ENCODE measurements around the gene PNLIPRP1. TPM values are rescaled to one million over a fixed set of nuclear protein-coding genes. Genes with fewer than 3 reads are reported as not detected.

The PNLIPRP1 gene
- total and polyA plus RNA-seq, 2 experiments from 2014 or later = 0.39 TPM; not detected in 1

DNA sequence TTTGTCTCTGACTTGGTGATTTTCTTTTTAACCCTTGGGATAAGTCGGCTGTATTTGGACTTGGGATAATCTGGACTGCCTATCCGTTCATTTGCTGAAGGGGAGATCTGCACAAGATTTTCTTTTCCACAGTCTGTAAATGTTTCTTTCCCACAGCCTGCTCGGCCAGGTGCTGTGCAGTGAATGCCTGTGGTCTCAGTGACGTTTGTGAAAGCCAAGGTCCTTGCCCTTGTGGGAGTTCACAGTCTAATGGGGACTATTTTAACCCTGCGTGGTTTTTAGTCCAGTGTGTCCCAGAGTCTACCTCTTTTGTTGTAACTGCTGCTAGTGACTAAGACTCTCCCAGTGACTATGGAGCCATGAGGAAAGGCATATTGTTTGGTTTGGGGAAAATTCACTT lies 36.1 kb upstream of the PNLIPRP1 start:
- no peaks in the 10 kb centered on the region for H3K9me2 ChIP-seq (replicated peaks; ENCODE audit: insufficient read depth)
- H3K27ac ChIP-seq = no peak overlapping the region
- TF ChIP-seq EZH2 (IDR thresholded peaks at IDR 0.05; ENCODE audit: borderline replicate concordance) = no peak
- TF ChIP-seq, protein P1, sequence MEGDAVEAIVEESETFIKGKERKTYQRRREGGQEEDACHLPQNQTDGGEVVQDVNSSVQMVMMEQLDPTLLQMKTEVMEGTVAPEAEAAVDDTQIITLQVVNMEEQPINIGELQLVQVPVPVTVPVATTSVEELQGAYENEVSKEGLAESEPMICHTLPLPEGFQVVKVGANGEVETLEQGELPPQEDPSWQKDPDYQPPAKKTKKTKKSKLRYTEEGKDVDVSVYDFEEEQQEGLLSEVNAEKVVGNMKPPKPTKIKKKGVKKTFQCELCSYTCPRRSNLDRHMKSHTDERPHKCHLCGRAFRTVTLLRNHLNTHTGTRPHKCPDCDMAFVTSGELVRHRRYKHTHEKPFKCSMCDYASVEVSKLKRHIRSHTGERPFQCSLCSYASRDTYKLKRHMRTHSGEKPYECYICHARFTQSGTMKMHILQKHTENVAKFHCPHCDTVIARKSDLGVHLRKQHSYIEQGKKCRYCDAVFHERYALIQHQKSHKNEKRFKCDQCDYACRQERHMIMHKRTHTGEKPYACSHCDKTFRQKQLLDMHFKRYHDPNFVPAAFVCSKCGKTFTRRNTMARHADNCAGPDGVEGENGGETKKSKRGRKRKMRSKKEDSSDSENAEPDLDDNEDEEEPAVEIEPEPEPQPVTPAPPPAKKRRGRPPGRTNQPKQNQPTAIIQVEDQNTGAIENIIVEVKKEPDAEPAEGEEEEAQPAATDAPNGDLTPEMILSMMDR (IDR thresholded peaks at IDR 0.05; ENCODE audit: poor library complexity) = no peak
- no peak for TF ChIP-seq EZH2phosphoT487 (IDR thresholded peaks at IDR 0.05; ENCODE audit: low read depth, severe bottlenecking, unreplicated experiment)
- WGBS (ENCODE audit: low lambda C conversion rate, missing lambda C conversion rate) = 67% methylated on average over 5 of the region's 5 CpGs
- H3K79me2 ChIP-seq = no peaks in the 10 kb centered on the region
- no peak overlapping the region for H3K4me2 ChIP-seq
- no peaks in the 10 kb centered on the region for H3K9me3 ChIP-seq (ENCODE audit: low read depth)
- H4K20me1 ChIP-seq (ENCODE audit: insufficient read depth, poor library complexity, severe bottlenecking) = no peaks in the 10 kb centered on the region
- H3K4me3 ChIP-seq = no peak overlapping the region
- DNase-seq (ENCODE audit: low spot score) = no peak
- no peaks in the 10 kb centered on the region for H3K27me3 ChIP-seq
- no peak overlapping the region for H2AFZ ChIP-seq
- H3K4me1 ChIP-seq (ENCODE audit: insufficient read depth) = no peaks in the 10 kb centered on the region
- H3K36me3 ChIP-seq (replicated peaks; ENCODE audit: insufficient read depth, low read depth) = no peaks in the 10 kb centered on the region

DNA sequence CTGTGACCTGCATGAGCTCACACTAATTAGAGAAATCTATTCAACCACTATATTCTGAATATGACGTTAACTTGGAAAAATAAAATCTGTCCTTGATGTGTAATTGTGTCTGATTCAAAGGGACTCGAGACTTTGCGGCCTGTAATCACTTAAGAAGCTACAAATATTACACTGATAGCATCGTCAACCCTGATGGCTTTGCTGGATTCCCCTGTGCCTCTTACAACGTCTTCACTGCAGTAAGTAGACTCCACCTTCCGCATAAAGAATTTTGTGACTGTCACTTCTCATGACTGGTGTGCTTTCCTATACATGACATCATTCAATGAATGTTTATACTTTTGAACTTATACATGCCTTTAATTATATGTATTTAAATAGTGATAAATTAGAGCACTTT lies 34.9 kb upstream of the PNLIPRP1 start:
- H3K9me3 ChIP-seq (ENCODE audit: low read depth) = no peaks in the 10 kb centered on the region
- no peak overlapping the region for H3K27ac ChIP-seq
- 74% methylated on average over 6 of the region's 6 CpGs for WGBS (ENCODE audit: low lambda C conversion rate, missing lambda C conversion rate)
- H2AFZ ChIP-seq = no peak overlapping the region
- H3K4me3 ChIP-seq = no peak overlapping the region
- no peaks in the 10 kb centered on the region for H3K36me3 ChIP-seq (replicated peaks; ENCODE audit: insufficient read depth, low read depth)
- H3K9me2 ChIP-seq (replicated peaks; ENCODE audit: insufficient read depth) = no peaks in the 10 kb centered on the region
- H3K4me1 ChIP-seq (ENCODE audit: insufficient read depth) = no peaks in the 10 kb centered on the region
- H3K79me2 ChIP-seq = no peaks in the 10 kb centered on the region
- H4K20me1 ChIP-seq (ENCODE audit: insufficient read depth, poor library complexity, severe bottlenecking) = no peaks in the 10 kb centered on the region
- H3K4me2 ChIP-seq = no peak overlapping the region
- H3K27me3 ChIP-seq = no peaks in the 10 kb centered on the region
- TF ChIP-seq, protein P1 (IDR thresholded peaks at IDR 0.05; ENCODE audit: poor library complexity) = no peak
- TF ChIP-seq EZH2phosphoT487 (IDR thresholded peaks at IDR 0.05; ENCODE audit: low read depth, severe bottlenecking, unreplicated experiment) (no peak), EZH2 (IDR thresholded peaks at IDR 0.05; ENCODE audit: borderline replicate concordance) (no peak)
- no peak for DNase-seq (ENCODE audit: low spot score)

DNA sequence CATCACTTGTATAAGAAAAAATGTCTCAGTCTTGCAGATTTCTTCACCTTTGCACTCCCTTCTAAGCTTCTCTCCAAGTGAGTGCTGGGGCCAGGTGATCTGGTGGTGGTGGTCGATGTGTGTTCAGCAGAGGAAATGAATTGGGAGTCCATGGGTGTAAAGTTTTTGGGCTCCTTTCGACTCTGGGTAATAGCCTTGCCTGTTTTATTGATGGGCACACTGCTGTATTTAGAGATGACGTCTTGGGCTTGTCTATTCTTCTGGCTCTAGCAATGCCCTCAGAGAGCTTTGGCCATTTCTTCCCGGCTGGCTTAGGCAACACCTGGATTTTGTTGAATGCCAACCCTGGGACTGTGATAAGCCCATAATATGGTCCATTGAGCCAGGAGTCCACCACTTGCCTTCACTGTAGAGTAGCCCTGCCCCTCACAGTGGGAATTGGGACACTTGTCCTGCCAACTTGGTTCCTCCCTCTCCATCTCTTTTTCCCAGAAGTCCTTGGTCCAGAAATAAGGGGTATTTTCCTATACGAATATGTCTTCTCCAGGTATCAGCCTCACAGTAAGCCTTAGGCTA lies 33.4 kb upstream of the PNLIPRP1 start:
- 90% methylated on average over 5 of the region's 5 CpGs for WGBS (ENCODE audit: low lambda C conversion rate, missing lambda C conversion rate)
- Histone ChIP-seq H3K27me3 (no peaks in the 10 kb centered on the region), H3K4me1 (ENCODE audit: insufficient read depth) (no peaks in the 10 kb centered on the region), H3K79me2 (no peaks in the 10 kb centered on the region), H3K9me2 (replicated peaks; ENCODE audit: insufficient read depth) (no peaks in the 10 kb centered on the region), H4K20me1 (ENCODE audit: insufficient read depth, poor library complexity, severe bottlenecking) (no peaks in the 10 kb centered on the region), H3K27ac (no peak overlapping the region), H3K9me3 (ENCODE audit: low read depth) (no peaks in the 10 kb centered on the region), H2AFZ (no peak overlapping the region), H3K4me3 (no peak overlapping the region), H3K4me2 (no peak overlapping the region), H3K36me3 (replicated peaks; ENCODE audit: insufficient read depth, low read depth) (no peaks in the 10 kb centered on the region)
- TF ChIP-seq EZH2 (IDR thresholded peaks at IDR 0.05; ENCODE audit: borderline replicate concordance) = no peak
- TF ChIP-seq EZH2phosphoT487 (IDR thresholded peaks at IDR 0.05; ENCODE audit: low read depth, severe bottlenecking, unreplicated experiment) = no peak
- no peak for DNase-seq (ENCODE audit: low spot score)

DNA sequence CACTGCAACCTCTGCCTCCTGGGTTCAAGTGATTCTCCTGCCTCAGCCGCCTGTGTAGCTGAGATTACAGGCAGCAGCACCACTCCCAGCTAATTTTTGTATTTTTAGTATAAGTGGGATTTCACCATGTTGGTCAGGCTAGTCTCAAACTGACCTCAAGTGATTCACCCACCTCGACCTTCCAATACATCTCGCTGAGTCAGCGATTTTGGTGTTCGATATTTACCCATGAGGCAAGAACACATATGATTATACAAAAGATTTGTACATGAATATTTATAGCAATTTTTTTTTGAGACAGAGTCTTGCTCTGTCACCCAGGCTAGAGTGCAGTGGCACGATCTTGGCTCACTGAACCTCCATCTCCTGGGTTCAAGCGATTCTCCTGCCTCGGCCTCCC lies 25.2 kb upstream of the PNLIPRP1 start:
- TF ChIP-seq EZH2 (IDR thresholded peaks at IDR 0.05; ENCODE audit: borderline replicate concordance) = no peak
- TF ChIP-seq, protein P1 (IDR thresholded peaks at IDR 0.05; ENCODE audit: poor library complexity) = no peak
- no peak for TF ChIP-seq EZH2phosphoT487 (IDR thresholded peaks at IDR 0.05; ENCODE audit: low read depth, severe bottlenecking, unreplicated experiment)
- Histone ChIP-seq H3K36me3 (replicated peaks; ENCODE audit: insufficient read depth, low read depth) (no peaks in the 10 kb centered on the region), H4K20me1 (ENCODE audit: insufficient read depth, poor library complexity, severe bottlenecking) (no peaks in the 10 kb centered on the region), H3K9me2 (replicated peaks; ENCODE audit: insufficient read depth) (no peaks in the 10 kb centered on the region), H3K79me2 (no peaks in the 10 kb centered on the region), H3K4me3 (no peak overlapping the region), H3K4me1 (ENCODE audit: insufficient read depth) (no peaks in the 10 kb centered on the region), H3K27me3 (peaks cover 6% of the 10 kb centered on the region), H3K9me3 (ENCODE audit: low read depth) (no peaks in the 10 kb centered on the region), H3K27ac (no peak overlapping the region), H3K4me2 (no peak overlapping the region), H2AFZ (no peak overlapping the region)
- DNase-seq (ENCODE audit: low spot score) = no peak
- WGBS (ENCODE audit: low lambda C conversion rate, missing lambda C conversion rate) = 94% methylated on average over 8 of the region's 8 CpGs

Data from hepatocyte (in vitro differentiated cells).